ENCODE data around the gene SYT1.

DNA sequence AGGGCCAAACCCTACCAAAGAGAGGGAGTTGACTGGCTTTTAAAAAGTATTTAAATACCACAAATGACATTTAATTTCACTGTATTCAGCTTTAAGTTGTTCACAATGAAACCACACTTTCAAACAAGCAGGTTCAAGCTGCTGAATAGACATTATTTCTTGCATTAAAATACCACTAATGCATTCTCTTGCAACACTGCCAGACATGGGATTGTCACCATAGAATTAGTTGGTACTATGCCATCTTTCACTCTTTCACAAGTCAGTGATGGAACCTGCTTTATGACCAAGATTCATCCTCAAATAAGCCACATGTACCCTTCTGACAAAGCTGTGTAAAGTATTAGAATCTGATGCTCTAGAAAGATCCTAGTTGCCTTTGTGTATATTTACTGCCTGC lies 586.8 kb downstream of the SYT1 start:
- TF ChIP-seq, protein P1, sequence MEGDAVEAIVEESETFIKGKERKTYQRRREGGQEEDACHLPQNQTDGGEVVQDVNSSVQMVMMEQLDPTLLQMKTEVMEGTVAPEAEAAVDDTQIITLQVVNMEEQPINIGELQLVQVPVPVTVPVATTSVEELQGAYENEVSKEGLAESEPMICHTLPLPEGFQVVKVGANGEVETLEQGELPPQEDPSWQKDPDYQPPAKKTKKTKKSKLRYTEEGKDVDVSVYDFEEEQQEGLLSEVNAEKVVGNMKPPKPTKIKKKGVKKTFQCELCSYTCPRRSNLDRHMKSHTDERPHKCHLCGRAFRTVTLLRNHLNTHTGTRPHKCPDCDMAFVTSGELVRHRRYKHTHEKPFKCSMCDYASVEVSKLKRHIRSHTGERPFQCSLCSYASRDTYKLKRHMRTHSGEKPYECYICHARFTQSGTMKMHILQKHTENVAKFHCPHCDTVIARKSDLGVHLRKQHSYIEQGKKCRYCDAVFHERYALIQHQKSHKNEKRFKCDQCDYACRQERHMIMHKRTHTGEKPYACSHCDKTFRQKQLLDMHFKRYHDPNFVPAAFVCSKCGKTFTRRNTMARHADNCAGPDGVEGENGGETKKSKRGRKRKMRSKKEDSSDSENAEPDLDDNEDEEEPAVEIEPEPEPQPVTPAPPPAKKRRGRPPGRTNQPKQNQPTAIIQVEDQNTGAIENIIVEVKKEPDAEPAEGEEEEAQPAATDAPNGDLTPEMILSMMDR (IDR thresholded peaks at IDR 0.05): no peak
- no peak for TF ChIP-seq POLR2A (IDR thresholded peaks at IDR 0.05)
